OCI-LY3 (cell line): ENCODE results near the gene TVP23A.

Source experiments
- CTCF ChIP-seq: fragments of 200-600, 300-600 bp; sonication (generic); IDR thresholded peaks from 2 replicates; pipeline ENCODE4 v1.5.1; 2014; ENCODE audit warnings: antibody characterized with exemption, low read length, low read depth
- EZH2phosphoT487 ChIP-seq: fragments of 200-600 bp; shearing (Covaris generic); IDR thresholded peaks from 2 replicates; pipeline ENCODE4 v1.6.1; 2018; ENCODE audit warnings: antibody characterized with exemption, mixed run types, low read depth

- TF ChIP-seq EZH2phosphoT487, result no peak
- TF ChIP-seq CTCF, result no peak
Measured at GRCh38 chr16:10777356-10777755, 41.2 kb downstream of the TVP23A start.
